NT2/D1 (cell line): Measurements from ENCODE around the gene ZNF48.

ENCODE experiments used
- SUZ12 ChIP-seq: IDR thresholded peaks from 2 replicates; pipeline ENCODE4 v1.6.1; 2011; ENCODE audit not compliant: insufficient read length, insufficient read depth; ENCODE audit errors: extremely low read depth
- ZNF274 ChIP-seq: IDR thresholded peaks from 2 replicates; pipeline ENCODE4 v1.6.1; 2011; ENCODE audit warnings: mild to moderate bottlenecking, low read depth, low read length

- TF ChIP-seq ZNF274 (no peak), SUZ12 (no peak)
Measured at GRCh38 chr16:30407804-30408534, 12.7 kb downstream of the ZNF48 start.
